Measurements from ENCODE around the gene MRPS34.
"Not testable (repeated sequence)": the region's sequence is repeated elsewhere in the genome, so short reads cannot be mapped to it uniquely, and the experiment has no call there.

The MRPS34 gene

DNA sequence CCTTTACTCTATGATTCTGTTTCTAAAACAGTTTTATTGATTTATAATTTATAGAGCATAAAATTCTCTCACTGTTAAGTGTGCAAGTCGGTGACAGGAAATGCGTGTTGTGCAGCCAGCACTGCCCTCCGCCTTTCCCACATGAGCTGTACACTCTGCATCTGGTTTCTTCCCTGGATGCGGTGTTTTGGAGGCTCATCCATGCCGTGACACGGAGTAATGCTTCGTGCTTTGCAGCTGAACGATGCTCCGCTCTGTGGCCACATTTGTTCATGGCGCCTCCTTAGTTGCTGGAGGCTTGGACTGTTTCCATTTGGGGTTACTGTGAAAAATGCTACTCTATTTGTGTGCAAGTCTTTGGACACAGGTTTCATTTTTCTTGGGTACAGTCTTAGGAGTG is 27.8 kb upstream of the MRPS34 start:
- H3K4me3 ChIP-seq (ENCODE audit: low read depth, low read length): no peak overlapping the region
- TF ChIP-seq, protein P1, sequence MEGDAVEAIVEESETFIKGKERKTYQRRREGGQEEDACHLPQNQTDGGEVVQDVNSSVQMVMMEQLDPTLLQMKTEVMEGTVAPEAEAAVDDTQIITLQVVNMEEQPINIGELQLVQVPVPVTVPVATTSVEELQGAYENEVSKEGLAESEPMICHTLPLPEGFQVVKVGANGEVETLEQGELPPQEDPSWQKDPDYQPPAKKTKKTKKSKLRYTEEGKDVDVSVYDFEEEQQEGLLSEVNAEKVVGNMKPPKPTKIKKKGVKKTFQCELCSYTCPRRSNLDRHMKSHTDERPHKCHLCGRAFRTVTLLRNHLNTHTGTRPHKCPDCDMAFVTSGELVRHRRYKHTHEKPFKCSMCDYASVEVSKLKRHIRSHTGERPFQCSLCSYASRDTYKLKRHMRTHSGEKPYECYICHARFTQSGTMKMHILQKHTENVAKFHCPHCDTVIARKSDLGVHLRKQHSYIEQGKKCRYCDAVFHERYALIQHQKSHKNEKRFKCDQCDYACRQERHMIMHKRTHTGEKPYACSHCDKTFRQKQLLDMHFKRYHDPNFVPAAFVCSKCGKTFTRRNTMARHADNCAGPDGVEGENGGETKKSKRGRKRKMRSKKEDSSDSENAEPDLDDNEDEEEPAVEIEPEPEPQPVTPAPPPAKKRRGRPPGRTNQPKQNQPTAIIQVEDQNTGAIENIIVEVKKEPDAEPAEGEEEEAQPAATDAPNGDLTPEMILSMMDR (IDR thresholded peaks at IDR 0.05; ENCODE audit: insufficient read depth, low read length, missing control alignments): no peak
- POLR2A ChIA-PET: interaction anchor here (0.7 kb wide), 1 partner anchor 581 kb away, joined by 3 read pairs; no protein-coding TSS in a partner anchor
- CTCF ChIA-PET: interaction anchor here (0.7 kb wide), 1 partner anchor 10 kb away, joined by 3 read pairs; no protein-coding TSS in a partner anchor
- no peak for DNase-seq (ENCODE audit: low read depth, low spot score)

DNA sequence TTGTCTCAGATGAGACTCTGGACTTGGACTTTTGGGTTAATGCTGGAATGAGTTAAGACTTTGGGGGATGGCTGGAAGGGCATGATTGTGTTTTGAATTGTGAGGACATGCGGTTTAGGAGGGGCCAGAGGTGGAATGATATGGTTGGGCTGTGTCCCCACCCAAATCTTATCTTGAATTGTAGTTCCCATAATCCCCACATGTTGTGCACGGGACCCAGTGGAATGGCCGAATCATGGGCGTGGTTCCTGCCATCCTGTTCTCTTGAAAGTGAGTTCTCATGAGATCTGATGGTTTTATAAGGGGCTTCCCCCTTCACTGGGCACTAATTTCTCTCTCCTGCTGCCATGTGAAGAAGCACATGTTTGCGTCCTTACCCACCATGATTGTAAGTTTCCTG is 26.3 kb upstream of the MRPS34 start:
- DNase-seq (ENCODE audit: low read depth, low spot score); CTCF ChIA-PET; POLR2A ChIA-PET; H3K4me3 ChIP-seq (ENCODE audit: low read depth, low read length): not testable (repeated sequence)

DNA sequence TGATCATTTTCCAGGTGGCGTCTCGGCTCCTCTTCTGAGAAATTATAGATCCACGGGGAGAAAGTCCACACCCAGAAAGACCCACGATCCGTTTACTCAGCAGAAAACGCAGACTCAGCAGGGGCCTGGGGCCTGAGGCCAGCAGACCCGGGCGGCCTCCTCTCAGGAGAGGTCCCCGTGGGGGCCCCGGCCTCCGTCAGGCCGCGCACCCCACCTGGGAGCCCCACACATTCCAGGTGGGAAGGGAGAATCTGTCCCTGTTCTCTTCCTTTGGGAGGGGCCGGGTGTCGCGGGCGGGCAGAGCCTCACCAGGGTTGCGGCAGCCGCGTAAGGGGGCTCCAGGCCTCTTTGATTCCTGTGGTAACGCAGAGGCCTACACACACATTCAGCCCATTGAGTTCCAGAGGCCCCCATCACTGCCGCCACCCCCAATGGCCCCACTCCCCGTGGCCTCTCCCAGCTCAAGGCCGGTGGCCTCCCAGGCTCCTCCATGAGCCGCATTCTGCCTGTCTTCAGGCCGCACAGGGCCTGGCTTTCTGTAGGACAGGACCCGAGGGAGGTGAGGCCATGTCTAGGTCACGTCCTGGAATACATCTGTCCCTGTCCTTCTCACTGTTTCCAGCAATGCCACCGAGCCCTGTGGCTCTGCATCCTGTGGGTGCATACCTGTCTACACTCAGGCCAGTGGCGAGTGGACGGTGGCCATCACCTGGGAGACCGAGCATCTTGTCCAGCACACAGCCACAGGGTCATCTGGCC is 22.2 kb upstream of the MRPS34 start:
- ChIA-PET CTCF (no interaction called here), POLR2A (no interaction called here)
- TF ChIP-seq, protein P1 (IDR thresholded peaks at IDR 0.05; ENCODE audit: insufficient read depth, low read length, missing control alignments): no peak
- H3K4me3 ChIP-seq (ENCODE audit: low read depth, low read length): no peak overlapping the region
- no peak for DNase-seq (ENCODE audit: low read depth, low spot score)

DNA sequence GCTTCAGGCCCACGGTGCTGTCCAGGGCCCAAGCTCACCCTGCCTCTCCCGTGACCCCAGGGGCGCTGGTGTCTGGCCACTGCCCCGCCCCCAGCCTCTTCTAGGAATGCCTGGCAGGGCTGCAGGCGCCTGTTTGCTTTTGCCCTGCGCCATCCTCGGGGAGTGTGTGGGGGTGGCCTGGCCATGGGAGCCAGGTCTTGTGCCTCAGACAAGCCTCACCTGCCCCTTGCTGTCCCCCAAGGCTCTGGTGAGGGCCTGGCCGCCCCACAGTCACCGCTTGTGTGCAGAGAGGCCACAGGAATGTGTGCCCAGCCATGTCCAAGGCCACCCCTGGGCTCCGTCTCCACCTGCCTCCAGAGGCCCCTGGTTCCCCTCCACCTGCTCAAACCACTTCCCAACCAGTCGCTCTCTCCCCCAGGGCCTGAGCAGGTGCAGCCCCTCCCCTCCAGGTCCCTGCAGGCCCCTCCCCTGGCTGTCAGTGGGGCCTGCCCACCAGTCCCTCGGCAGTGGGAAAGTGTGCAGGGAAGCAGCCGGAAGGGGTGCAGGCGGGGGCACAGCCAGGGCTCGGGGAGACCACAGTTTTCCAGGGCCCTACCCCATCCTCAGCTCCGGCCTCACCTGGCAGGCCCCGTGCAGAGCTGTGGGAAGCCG is 21.4 kb upstream of the MRPS34 start:
- no peak for DNase-seq (ENCODE audit: low read depth, low spot score)
- H3K4me3 ChIP-seq (ENCODE audit: low read depth, low read length): no peak overlapping the region
- TF ChIP-seq, protein P1 (IDR thresholded peaks at IDR 0.05; ENCODE audit: insufficient read depth, low read length, missing control alignments): no peak
- CTCF ChIA-PET: no interaction called here
- POLR2A ChIA-PET: no interaction called here

DNA sequence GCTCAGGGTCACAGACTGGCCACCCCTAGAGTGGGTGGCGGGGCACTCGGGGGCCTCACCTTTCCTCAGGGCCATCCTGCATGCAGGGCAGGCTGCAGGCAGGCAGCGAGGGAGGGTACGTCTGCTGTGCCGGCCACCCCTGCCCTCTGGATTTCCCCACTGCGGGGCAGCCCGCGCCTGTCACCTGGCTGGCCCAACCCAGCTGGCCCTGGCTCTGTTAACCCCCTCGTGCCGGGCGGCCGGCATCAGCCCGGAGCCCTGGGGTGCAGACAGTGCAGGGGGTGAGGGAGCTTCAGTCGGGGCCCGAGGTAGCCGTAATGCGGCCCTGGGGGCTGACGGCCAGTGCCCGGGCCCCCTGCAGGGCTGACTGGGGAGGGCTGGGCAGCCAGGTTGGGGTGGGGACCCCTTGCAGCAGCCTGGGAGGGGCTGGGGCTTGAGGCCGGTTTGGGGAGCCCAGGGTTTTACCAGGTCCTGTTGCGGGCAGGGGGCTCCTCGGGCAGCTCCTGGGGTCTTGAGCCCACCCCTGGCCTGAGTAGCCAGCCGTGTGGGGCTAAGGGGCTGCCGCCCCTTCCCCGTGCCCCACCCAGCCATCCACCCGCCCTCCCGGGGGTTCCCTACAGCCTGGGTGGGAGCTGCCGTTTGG is 20.8 kb upstream of the MRPS34 start, which contains the start of gene IGFALS:
Gene IGFALS, minus strand, starts transcription at position 128 of the 643 bp plus-strand sequence. Its CDS starts 53 bp downstream, at position 75.
- TF ChIP-seq, protein P1 (IDR thresholded peaks at IDR 0.05; ENCODE audit: insufficient read depth, low read length, missing control alignments): no peak
- ChIA-PET CTCF (interaction anchor here (0.8 to 1.8 kb wide), 2 partner anchors 10 to 31 kb away, joined by 3 to 9 read pairs; partner anchors contain the start of genes NUBP2 and SPSB3), POLR2A (no interaction called here)

DNA sequence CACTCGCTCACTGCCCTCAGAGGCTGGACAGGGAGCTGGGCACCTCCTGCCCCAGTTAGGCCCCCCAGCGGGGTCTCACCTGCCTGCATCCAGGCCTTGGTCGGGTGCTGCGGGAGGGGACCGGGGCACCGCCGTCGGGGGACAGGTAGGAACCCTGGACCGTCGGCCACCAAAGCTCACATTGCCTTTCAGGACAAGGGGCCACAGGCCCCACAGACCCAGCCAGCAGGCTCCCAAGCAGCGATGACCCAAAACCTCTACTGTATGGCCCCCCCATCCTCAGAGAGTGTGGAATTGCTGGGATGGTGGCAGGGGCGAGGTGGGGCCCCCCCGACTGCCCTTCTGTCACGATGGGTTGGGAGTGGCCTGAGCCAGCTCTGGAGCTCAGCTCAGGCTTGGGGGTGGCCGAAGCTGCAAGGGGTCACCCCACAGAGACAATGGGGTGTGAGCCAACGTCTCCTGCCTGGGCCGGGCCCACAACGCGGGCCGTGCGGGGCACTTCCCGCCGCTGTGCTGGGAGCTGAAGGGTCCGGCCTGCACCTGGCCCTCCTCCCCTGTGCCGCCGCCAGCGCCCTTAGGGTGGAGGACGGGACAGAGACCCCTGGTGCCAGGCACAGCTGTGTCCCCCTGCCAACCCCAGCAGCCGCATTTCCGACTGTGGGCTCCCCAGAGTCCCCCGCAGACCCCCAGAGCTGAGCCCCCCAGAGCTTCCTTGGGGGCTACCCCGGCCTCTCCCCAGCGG is 20.1 kb upstream of the MRPS34 start:
- no peak overlapping the region for H3K4me3 ChIP-seq (ENCODE audit: low read depth, low read length)
- DNase-seq (ENCODE audit: low read depth, low spot score): no peak
- TF ChIP-seq, protein P1 (IDR thresholded peaks at IDR 0.05; ENCODE audit: insufficient read depth, low read length, missing control alignments): no peak
- POLR2A ChIA-PET: no interaction called here
- CTCF ChIA-PET: interaction anchor here (0.8 to 1.8 kb wide), 2 partner anchors 9 to 31 kb away, joined by 3 to 9 read pairs; partner anchors contain the start of genes NUBP2 and SPSB3

More for the DNA sequence above, 20.8 kb upstream of the MRPS34 start, which contains the start of gene IGFALS:
- DNase-seq (ENCODE audit: low read depth, low spot score): no peak
- no peak within 1 kb of the TSS for H3K4me3 ChIP-seq (ENCODE audit: low read depth, low read length)

Data from AG04449 (cell line).